Measurements from ENCODE around the gene PPP1R1A. TPM values are rescaled to one million over a fixed set of nuclear protein-coding genes. Genes with fewer than 3 reads are reported as not detected.

The PPP1R1A gene
- total RNA-seq, 1 donor from 2014 or later, result 10.8 TPM

DNA sequence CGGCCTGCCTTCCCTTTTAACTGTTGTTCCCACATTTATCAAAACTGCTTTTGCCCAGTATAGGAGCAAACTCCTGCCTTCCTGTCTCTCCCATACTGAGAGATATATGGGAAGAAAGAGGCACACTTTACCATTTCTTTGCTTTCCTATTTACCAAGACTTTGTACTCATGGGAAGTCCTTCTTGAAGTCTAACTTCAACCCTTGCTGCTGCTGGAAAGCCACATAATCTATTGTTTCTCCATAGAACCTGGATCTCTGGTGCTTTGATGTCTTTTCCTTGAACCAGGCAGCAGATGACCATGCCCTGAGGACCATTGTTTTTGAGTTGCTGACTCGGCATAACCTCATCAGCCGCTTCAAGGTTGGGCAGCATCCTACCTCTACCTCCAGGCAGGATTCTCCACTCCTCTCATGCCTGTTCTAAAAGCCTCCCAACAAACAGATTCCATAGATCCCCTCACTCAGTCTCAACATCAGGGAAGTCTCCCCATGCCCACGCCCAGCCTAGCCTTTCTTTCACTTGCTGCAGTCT lies 18.4 kb downstream of the PPP1R1A start:
- Histone ChIP-seq H3K4me3 (no peak overlapping the region), H3K9me3 (no peaks in the 10 kb centered on the region), H3K27me3 (no peaks in the 10 kb centered on the region), H3K36me3 (no peaks in the 10 kb centered on the region), H3K4me1 (no peaks in the 10 kb centered on the region), H3K27ac (no peak overlapping the region)
- intact Hi-C loops (cut with DNase I), result no loop called here
- DNase-seq (ENCODE audit: extremely low spot score in 2 of 2), result no peak
- TF ChIP-seq POLR2A (IDR thresholded peaks at IDR 0.05), result no peak
- no peak for TF ChIP-seq POLR2AphosphoS5 (IDR thresholded peaks at IDR 0.05; ENCODE audit: insufficient read depth in 1 of 2, low read depth in 1 of 2)
- TF ChIP-seq, protein P1, sequence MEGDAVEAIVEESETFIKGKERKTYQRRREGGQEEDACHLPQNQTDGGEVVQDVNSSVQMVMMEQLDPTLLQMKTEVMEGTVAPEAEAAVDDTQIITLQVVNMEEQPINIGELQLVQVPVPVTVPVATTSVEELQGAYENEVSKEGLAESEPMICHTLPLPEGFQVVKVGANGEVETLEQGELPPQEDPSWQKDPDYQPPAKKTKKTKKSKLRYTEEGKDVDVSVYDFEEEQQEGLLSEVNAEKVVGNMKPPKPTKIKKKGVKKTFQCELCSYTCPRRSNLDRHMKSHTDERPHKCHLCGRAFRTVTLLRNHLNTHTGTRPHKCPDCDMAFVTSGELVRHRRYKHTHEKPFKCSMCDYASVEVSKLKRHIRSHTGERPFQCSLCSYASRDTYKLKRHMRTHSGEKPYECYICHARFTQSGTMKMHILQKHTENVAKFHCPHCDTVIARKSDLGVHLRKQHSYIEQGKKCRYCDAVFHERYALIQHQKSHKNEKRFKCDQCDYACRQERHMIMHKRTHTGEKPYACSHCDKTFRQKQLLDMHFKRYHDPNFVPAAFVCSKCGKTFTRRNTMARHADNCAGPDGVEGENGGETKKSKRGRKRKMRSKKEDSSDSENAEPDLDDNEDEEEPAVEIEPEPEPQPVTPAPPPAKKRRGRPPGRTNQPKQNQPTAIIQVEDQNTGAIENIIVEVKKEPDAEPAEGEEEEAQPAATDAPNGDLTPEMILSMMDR (IDR thresholded peaks at IDR 0.05), result no peak

DNA sequence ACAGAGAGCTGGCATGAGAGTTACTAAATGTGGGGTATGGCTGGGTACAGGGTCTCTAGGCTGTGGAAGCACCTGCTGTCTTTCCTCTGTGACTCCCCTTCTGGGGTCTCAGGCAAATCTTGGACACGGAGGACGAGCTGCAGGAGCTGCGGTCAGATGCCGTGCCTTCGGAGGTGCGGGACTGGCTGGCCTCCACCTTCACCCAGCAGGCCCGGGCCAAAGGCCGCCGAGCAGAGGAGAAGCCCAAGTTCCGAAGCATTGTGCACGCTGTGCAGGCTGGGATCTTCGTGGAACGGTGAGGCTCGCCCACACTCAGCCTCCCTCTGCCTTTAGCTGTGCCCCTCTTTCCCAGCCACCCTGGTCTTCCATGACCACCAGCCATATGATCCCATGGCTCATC lies 19.4 kb downstream of the PPP1R1A start:
- Histone ChIP-seq H3K4me1 (no peaks in the 10 kb centered on the region), H3K4me3 (no peak overlapping the region), H3K9me3 (no peaks in the 10 kb centered on the region), H3K36me3 (no peaks in the 10 kb centered on the region), H3K27ac (no peak overlapping the region), H3K27me3 (no peaks in the 10 kb centered on the region)
- DNase-seq (ENCODE audit: extremely low spot score in 2 of 2), result no peak
- intact Hi-C loops (cut with DNase I), result no loop called here
- TF ChIP-seq POLR2AphosphoS5 (IDR thresholded peaks at IDR 0.05; ENCODE audit: insufficient read depth in 1 of 2, low read depth in 1 of 2) (no peak), POLR2A (IDR thresholded peaks at IDR 0.05) (no peak)
- TF ChIP-seq, protein P1 (IDR thresholded peaks at IDR 0.05), result no peak

DNA sequence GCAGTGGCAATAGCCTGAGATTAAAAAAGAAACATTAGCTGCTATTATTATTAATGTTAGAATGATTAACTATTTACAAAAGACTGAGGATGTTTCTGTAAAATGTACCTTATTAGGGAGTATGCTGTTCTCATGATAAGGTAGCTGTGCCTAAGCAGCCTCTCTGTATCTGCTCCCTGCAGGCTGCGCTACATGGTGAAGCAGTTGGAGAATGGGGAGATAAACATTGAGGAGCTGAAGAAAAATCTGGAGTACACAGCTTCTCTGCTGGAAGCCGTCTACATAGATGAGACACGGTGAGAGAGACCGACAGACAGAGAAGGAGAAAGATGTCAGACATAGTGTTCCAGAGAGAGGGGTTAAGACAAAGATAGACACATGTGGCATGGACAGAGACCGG lies 21.7 kb downstream of the PPP1R1A start:
- Histone ChIP-seq H3K4me3 (no peak overlapping the region), H3K4me1 (no peaks in the 10 kb centered on the region), H3K27me3 (no peaks in the 10 kb centered on the region), H3K9me3 (no peaks in the 10 kb centered on the region), H3K36me3 (no peaks in the 10 kb centered on the region), H3K27ac (no peak overlapping the region)
- DNase-seq (ENCODE audit: extremely low spot score in 2 of 2), result no peak
- no peak for TF ChIP-seq POLR2A (IDR thresholded peaks at IDR 0.05)
- intact Hi-C loops (cut with DNase I), result no loop called here

DNA sequence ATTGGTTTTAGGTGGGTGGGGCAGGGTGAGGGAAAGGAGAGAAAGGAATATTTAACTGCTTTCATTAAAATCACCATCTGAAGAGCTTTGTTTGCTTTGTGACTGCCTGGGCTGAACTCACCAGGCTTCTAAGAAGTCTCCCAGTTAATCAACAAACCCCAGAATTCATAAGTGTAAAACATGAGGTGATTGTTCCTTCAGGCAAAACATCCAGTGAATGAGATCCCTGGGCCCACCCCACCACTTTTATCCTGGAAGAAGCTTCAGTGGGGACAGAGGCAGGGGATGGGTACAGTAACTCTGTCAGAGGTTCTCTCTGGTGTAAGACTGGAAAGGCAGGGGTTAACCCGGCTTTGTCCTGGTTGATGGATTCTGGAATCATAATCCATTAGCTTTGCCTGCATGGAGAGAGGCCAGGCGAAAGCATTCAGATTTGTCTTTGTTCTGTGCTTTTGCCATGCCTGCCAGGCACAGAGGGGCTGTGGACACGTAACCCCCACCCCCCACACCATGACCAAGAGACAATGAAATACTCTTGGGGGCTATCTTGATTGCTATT lies 22.4 kb downstream of the PPP1R1A start:
- intact Hi-C loops (cut with DNase I), result no loop called here
- Histone ChIP-seq H3K4me1 (peaks cover 3% of the 10 kb centered on the region), H3K4me3 (no peak overlapping the region), H3K27ac (no peak overlapping the region), H3K36me3 (no peaks in the 10 kb centered on the region), H3K9me3 (no peaks in the 10 kb centered on the region), H3K27me3 (no peaks in the 10 kb centered on the region)
- no peak for TF ChIP-seq POLR2A (IDR thresholded peaks at IDR 0.05)
- TF ChIP-seq POLR2AphosphoS5 (IDR thresholded peaks at IDR 0.05; ENCODE audit: insufficient read depth in 1 of 2, low read depth in 1 of 2), result no peak
- TF ChIP-seq, protein P1 (IDR thresholded peaks at IDR 0.05), result no peak
- DNase-seq (ENCODE audit: extremely low spot score in 2 of 2), result no peak

DNA sequence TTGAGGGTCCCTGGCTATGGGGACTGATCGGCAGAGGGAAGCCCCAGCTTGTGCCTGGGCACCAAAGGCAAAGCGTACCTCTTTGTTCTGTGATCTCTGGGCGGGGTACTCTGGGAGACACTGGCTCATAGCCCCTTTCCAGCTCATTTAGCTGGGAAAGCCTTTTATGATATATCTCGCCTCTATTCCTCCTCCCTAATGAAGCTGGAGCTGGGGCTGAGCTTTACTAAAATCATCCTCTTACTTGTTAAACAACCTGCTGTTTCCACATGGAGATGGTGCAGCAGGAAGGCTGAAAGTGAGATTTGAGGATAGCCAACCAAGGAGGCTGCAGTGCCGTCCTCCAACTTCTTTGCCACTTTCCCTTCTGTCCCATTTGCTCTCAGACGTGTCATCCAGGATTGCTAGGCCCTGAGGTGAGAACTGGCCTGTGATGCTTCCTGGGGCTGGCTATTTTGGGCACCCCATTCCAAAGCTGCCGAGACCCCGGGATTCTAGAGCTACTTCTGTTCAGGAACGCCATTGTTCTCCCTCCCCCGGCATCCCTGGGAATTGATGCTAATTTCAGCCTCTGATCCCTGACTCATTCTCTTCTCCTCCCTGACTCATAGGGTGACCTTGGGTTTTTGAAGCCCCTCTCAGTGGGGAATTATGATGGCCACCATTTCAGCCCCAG lies 23.0 kb downstream of the PPP1R1A start:
- H3K27ac ChIP-seq, result no peak overlapping the region

More for the DNA sequence above, 23.0 kb downstream of the PPP1R1A start:
- TF ChIP-seq POLR2A (IDR thresholded peaks at IDR 0.05) (no peak), POLR2AphosphoS5 (IDR thresholded peaks at IDR 0.05; ENCODE audit: insufficient read depth in 1 of 2, low read depth in 1 of 2) (no peak)
- TF ChIP-seq, protein P1 (IDR thresholded peaks at IDR 0.05), result no peak
- Histone ChIP-seq H3K27me3 (no peaks in the 10 kb centered on the region), H3K4me1 (peaks cover 8% of the 10 kb centered on the region), H3K4me3 (no peak overlapping the region), H3K9me3 (no peaks in the 10 kb centered on the region), H3K36me3 (no peaks in the 10 kb centered on the region)
- intact Hi-C loops (cut with DNase I), result no loop called here
- no peak for DNase-seq (ENCODE audit: extremely low spot score in 2 of 2)
